ENCODE measurements around the gene MAP2K1.
"Not testable (repeated sequence)": the region's sequence is repeated elsewhere in the genome, so short reads cannot be mapped to it uniquely, and the experiment has no call there.

- TF ChIP-seq, protein P1, sequence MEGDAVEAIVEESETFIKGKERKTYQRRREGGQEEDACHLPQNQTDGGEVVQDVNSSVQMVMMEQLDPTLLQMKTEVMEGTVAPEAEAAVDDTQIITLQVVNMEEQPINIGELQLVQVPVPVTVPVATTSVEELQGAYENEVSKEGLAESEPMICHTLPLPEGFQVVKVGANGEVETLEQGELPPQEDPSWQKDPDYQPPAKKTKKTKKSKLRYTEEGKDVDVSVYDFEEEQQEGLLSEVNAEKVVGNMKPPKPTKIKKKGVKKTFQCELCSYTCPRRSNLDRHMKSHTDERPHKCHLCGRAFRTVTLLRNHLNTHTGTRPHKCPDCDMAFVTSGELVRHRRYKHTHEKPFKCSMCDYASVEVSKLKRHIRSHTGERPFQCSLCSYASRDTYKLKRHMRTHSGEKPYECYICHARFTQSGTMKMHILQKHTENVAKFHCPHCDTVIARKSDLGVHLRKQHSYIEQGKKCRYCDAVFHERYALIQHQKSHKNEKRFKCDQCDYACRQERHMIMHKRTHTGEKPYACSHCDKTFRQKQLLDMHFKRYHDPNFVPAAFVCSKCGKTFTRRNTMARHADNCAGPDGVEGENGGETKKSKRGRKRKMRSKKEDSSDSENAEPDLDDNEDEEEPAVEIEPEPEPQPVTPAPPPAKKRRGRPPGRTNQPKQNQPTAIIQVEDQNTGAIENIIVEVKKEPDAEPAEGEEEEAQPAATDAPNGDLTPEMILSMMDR (IDR thresholded peaks at IDR 0.05; ENCODE audit: insufficient read depth, low read length) = not testable (repeated sequence)
- TF ChIP-seq POLR2AphosphoS5 (IDR thresholded peaks at IDR 0.05; ENCODE audit: low read depth); REST (IDR thresholded peaks at IDR 0.05; ENCODE audit: insufficient replicate concordance, low read depth): not testable (repeated sequence)
Measured at GRCh38 chr15:66348530-66348929, 38.2 kb upstream of the MAP2K1 start.

Measured in HL-60 (cell line).